ENCODE data around the gene VTA1.

DNA sequence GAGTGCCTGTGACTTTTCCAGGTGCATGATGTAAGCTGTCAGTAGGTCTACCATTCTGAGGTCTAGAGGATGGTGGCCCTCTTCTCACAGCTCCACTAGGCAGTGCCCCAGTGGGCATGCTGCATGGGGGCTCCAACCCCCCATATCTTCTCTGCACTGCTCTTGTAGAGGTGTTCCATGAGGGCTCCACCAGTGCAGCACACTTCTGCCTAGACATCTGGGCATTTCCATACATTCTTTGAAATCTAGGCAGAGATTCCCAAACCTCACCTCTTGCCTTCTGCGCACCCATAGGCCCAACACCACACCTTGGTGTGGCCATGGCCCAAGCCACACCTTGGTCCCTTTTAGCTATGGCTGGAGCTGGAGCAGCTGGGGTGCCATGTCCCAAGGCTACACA lies 66.3 kb downstream of the VTA1 start:
- TF ChIP-seq, protein P1, sequence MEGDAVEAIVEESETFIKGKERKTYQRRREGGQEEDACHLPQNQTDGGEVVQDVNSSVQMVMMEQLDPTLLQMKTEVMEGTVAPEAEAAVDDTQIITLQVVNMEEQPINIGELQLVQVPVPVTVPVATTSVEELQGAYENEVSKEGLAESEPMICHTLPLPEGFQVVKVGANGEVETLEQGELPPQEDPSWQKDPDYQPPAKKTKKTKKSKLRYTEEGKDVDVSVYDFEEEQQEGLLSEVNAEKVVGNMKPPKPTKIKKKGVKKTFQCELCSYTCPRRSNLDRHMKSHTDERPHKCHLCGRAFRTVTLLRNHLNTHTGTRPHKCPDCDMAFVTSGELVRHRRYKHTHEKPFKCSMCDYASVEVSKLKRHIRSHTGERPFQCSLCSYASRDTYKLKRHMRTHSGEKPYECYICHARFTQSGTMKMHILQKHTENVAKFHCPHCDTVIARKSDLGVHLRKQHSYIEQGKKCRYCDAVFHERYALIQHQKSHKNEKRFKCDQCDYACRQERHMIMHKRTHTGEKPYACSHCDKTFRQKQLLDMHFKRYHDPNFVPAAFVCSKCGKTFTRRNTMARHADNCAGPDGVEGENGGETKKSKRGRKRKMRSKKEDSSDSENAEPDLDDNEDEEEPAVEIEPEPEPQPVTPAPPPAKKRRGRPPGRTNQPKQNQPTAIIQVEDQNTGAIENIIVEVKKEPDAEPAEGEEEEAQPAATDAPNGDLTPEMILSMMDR (IDR thresholded peaks at IDR 0.05; ENCODE audit: control extremely low read depth in 1 of 3, insufficient read depth in 1 of 3, low read depth in 1 of 3, low read length in 3 of 3): no peak
- TF ChIP-seq, protein P2, sequence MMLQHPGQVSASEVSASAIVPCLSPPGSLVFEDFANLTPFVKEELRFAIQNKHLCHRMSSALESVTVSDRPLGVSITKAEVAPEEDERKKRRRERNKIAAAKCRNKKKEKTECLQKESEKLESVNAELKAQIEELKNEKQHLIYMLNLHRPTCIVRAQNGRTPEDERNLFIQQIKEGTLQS (IDR thresholded peaks at IDR 0.05; ENCODE audit: insufficient read depth, low read depth, low read length): no peak
- TF ChIP-seq CBX8 (IDR thresholded peaks at IDR 0.05; ENCODE audit: borderline replicate concordance, low read depth, low read length): no peak
- TF ChIP-seq SIN3A (conservative IDR thresholded peaks at IDR 0.05 in 1 of 2, IDR thresholded peaks at IDR 0.05 in 1 of 2; ENCODE audit: low read depth in 1 of 2, low read length in 2 of 2): no peak
- TF ChIP-seq EZH2 (IDR thresholded peaks at IDR 0.05; ENCODE audit: low read depth, low read length, severe bottlenecking): no peak

Measured in H1 (cell line).